Hepatocyte (in vitro differentiated cells): ENCODE data around the gene TTLL5.

ENCODE experiments used
- CTCF ChIP-seq: fragments of 200-600 bp; sonication (generic); IDR thresholded peaks from 2 replicates; pipeline ENCODE4 v1.5.1; 2016; ENCODE audit warnings: antibody characterized with exemption, mild to moderate bottlenecking; ENCODE audit not compliant: poor library complexity
- EZH2 ChIP-seq: fragments of 200-600 bp; sonication (generic); IDR thresholded peaks from 2 replicates; pipeline ENCODE4 v1.6.1; 2016; ENCODE audit warnings: antibody characterized with exemption, mild to moderate bottlenecking, borderline replicate concordance

- no peak for TF ChIP-seq CTCF
- TF ChIP-seq EZH2: no peak
Measured at GRCh38 chr14:75649337-75649736, 11.7 kb upstream of the TTLL5 start.
